ENCODE data around the gene C2CD4A. TPM values are rescaled to one million over a fixed set of nuclear protein-coding genes. Genes with fewer than 3 reads are reported as not detected.
"Not testable (repeated sequence)": the region's sequence is repeated elsewhere in the genome, so short reads cannot be mapped to it uniquely, and the experiment has no call there.

Gene C2CD4A
- total RNA-seq, 1 donor from 2014 or later, result 0.14 TPM

- ATAC-seq (no peak), DNase-seq (no peak)
- intact Hi-C loops (cut with DNase I), result no loop called here
These were observed 39.6 kb upstream of the C2CD4A start for GRCh38 chr15:62027263-62027565.

DNA sequence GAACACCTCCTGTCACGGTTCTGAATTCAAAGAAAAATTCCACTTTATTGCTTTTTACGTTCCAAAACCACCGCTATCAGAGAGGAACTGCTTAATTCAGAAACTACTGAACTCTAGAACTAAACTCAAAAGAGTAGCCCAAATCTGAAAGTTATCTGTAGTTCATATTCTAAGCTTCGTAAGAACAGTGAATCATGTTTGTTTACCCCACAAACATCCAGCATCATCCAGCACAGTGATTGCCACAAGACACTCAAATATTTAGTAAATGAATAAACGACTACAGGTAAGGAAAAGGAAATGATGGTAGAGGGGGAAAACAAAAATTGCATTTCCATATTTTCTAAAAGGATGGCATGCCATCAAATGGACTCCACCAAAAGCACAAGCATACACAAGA lies 38.9 kb upstream of the C2CD4A start:
- no peak for DNase-seq
- Histone ChIP-seq H3K4me1 (no peaks in the 10 kb centered on the region), H3K4me3 (no peak overlapping the region), H3K27ac (no peak overlapping the region), H3K9me3 (no peaks in the 10 kb centered on the region), H3K36me3 (peaks cover 26% of the 10 kb centered on the region), H3K27me3 (no peaks in the 10 kb centered on the region)
- no peak for ATAC-seq
- intact Hi-C loops (cut with DNase I), result no loop called here
- TF ChIP-seq, protein P1, sequence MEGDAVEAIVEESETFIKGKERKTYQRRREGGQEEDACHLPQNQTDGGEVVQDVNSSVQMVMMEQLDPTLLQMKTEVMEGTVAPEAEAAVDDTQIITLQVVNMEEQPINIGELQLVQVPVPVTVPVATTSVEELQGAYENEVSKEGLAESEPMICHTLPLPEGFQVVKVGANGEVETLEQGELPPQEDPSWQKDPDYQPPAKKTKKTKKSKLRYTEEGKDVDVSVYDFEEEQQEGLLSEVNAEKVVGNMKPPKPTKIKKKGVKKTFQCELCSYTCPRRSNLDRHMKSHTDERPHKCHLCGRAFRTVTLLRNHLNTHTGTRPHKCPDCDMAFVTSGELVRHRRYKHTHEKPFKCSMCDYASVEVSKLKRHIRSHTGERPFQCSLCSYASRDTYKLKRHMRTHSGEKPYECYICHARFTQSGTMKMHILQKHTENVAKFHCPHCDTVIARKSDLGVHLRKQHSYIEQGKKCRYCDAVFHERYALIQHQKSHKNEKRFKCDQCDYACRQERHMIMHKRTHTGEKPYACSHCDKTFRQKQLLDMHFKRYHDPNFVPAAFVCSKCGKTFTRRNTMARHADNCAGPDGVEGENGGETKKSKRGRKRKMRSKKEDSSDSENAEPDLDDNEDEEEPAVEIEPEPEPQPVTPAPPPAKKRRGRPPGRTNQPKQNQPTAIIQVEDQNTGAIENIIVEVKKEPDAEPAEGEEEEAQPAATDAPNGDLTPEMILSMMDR (IDR thresholded peaks at IDR 0.05), result no peak

More at GRCh38 chr15:62027263-62027565, 39.6 kb upstream of the C2CD4A start:
- Histone ChIP-seq H3K4me1 (no peaks in the 10 kb centered on the region), H3K27ac (no peak overlapping the region), H3K4me3 (no peak overlapping the region), H3K9me3 (no peaks in the 10 kb centered on the region), H3K27me3 (no peaks in the 10 kb centered on the region), H3K36me3 (peaks cover 26% of the 10 kb centered on the region)
- TF ChIP-seq, protein P1 (IDR thresholded peaks at IDR 0.05), result no peak

- TF ChIP-seq, protein P1 (IDR thresholded peaks at IDR 0.05), result no peak
- intact Hi-C loops (cut with DNase I), result no loop called here
- Histone ChIP-seq H3K36me3 (peaks cover 44% of the 10 kb centered on the region), H3K27me3 (no peaks in the 10 kb centered on the region), H3K4me3 (no peak overlapping the region), H3K27ac (no peak overlapping the region), H3K9me3 (no peaks in the 10 kb centered on the region), H3K4me1 (peaks cover 6% of the 10 kb centered on the region)
- no peak for ATAC-seq
- DNase-seq, result no peak
These were observed 31.4 kb upstream of the C2CD4A start for GRCh38 chr15:62035256-62035924.

GRCh38 chr15:62046078-62046743 lies 20.6 kb upstream of the C2CD4A start:
- Histone ChIP-seq H3K4me3 (no peak overlapping the region), H3K9me3 (no peaks in the 10 kb centered on the region), H3K27ac (no peak overlapping the region), H3K36me3 (peaks cover 5% of the 10 kb centered on the region), H3K4me1 (peaks cover 22% of the 10 kb centered on the region), H3K27me3 (no peaks in the 10 kb centered on the region)
- ATAC-seq (no peak), DNase-seq (no peak)
- intact Hi-C loops (cut with DNase I), result no loop called here
- TF ChIP-seq, protein P1 (IDR thresholded peaks at IDR 0.05), result no peak

- Histone ChIP-seq H3K27ac (no peak overlapping the region), H3K36me3 (no peaks in the 10 kb centered on the region), H3K4me1 (peaks cover 22% of the 10 kb centered on the region), H3K27me3 (no peaks in the 10 kb centered on the region), H3K9me3 (no peaks in the 10 kb centered on the region), H3K4me3 (no peak overlapping the region)
- no peak for DNase-seq
- TF ChIP-seq, protein P1 (IDR thresholded peaks at IDR 0.05), result no peak
- no peak for ATAC-seq
- intact Hi-C loops (cut with DNase I), result no loop called here
These were observed 19.4 kb upstream of the C2CD4A start for GRCh38 chr15:62047282-62047827.

DNA sequence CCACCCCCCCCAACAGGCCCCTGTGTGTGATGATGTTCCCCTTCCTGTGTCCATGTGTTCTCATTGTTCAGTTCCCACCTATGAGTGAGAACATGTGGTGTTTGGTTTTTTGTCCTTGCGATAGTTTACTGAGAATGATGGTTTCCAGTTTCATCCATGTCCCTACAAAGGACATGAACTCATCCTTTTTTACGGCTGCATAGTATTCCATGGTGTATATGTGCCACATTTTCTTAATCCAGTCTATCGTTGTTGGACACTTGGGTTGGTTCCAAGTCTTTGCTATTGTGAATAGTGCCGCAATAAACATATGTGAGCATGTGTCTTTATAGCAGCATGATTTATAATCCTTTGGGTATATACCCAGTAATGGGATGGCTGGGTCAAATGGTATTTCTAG lies 18.5 kb upstream of the C2CD4A start:
- intact Hi-C loops (cut with DNase I); DNase-seq; ATAC-seq; H3K9me3 ChIP-seq; H3K36me3 ChIP-seq; H3K4me3 ChIP-seq; H3K27me3 ChIP-seq; H3K27ac ChIP-seq: not testable (repeated sequence)
- H3K4me1 ChIP-seq, result peaks cover 31% of the 10 kb centered on the region

Measured in upper lobe of right lung (tissue), 1 donor.